Measurements from ENCODE around the gene NPTX1.

The NPTX1 gene

DNA sequence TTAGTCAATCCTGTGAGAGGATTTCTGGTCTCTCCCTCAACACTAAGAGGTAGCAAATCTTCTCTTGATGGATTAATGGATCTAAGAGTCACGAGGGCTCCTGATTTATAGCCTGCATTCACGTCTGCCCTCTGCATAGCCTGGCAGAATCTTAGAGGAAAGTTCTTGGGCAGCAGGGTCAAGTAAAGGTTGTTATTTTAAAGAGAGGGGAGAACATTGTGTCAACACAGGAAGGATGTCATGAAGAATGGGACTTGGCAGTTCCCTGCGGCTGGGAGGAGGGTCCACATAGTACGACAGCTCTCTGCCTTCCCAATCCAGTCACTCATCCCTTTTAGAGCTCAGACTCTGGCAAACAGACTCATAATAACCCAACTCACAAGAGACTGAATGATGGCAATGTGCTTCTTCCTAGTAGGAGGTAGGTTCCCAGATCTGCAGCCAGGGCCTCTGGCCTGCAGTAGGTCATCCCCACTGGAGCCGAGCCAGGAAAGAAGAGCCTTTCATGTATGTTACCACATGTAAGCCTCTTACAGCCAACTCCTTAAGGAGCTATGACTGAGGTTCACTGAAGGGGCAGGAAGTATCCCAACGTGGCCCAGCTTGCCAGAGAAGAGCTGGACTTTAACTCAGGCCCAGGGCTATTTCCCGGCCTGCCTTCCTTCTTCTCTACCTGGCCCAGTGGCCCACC lies 42.8 kb upstream of the NPTX1 start:
- no peak for ATAC-seq (ENCODE audit: low read depth)
- TF ChIP-seq, protein P1, sequence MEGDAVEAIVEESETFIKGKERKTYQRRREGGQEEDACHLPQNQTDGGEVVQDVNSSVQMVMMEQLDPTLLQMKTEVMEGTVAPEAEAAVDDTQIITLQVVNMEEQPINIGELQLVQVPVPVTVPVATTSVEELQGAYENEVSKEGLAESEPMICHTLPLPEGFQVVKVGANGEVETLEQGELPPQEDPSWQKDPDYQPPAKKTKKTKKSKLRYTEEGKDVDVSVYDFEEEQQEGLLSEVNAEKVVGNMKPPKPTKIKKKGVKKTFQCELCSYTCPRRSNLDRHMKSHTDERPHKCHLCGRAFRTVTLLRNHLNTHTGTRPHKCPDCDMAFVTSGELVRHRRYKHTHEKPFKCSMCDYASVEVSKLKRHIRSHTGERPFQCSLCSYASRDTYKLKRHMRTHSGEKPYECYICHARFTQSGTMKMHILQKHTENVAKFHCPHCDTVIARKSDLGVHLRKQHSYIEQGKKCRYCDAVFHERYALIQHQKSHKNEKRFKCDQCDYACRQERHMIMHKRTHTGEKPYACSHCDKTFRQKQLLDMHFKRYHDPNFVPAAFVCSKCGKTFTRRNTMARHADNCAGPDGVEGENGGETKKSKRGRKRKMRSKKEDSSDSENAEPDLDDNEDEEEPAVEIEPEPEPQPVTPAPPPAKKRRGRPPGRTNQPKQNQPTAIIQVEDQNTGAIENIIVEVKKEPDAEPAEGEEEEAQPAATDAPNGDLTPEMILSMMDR (IDR thresholded peaks at IDR 0.05; ENCODE audit: poor library complexity, severe bottlenecking) = no peak
- no peaks in the 10 kb centered on the region for H3K27me3 ChIP-seq (ENCODE audit: insufficient read depth, poor library complexity, severe bottlenecking)
- no peak overlapping the region for H3K27ac ChIP-seq (ENCODE audit: poor library complexity, severe bottlenecking)
- H3K9me3 ChIP-seq (ENCODE audit: severe bottlenecking) = no peaks in the 10 kb centered on the region
- no peak for DNase-seq (ENCODE audit: low spot score)
- no peaks in the 10 kb centered on the region for H3K36me3 ChIP-seq (ENCODE audit: low read depth)
- no peak overlapping the region for H3K4me3 ChIP-seq (ENCODE audit: severe bottlenecking)
- H3K4me1 ChIP-seq (ENCODE audit: insufficient read depth, poor library complexity, severe bottlenecking) = no peaks in the 10 kb centered on the region

- no peaks in the 10 kb centered on the region for H3K36me3 ChIP-seq (ENCODE audit: low read depth)
Measured at GRCh38 chr17:80518392-80518791, 42.0 kb upstream of the NPTX1 start.

GRCh38 chr17:80517641-80518040 lies 41.2 kb upstream of the NPTX1 start:
- H3K9me3 ChIP-seq (ENCODE audit: severe bottlenecking) = no peaks in the 10 kb centered on the region
- H3K27me3 ChIP-seq (ENCODE audit: insufficient read depth, poor library complexity, severe bottlenecking) = no peaks in the 10 kb centered on the region
- H3K27ac ChIP-seq (ENCODE audit: poor library complexity, severe bottlenecking) = no peak overlapping the region
- no peaks in the 10 kb centered on the region for H3K4me1 ChIP-seq (ENCODE audit: insufficient read depth, poor library complexity, severe bottlenecking)
- DNase-seq (ENCODE audit: low spot score) = no peak
- H3K4me3 ChIP-seq (ENCODE audit: severe bottlenecking) = no peak overlapping the region
- no peak for ATAC-seq (ENCODE audit: low read depth)
- no peaks in the 10 kb centered on the region for H3K36me3 ChIP-seq (ENCODE audit: low read depth)
- TF ChIP-seq, protein P1 (IDR thresholded peaks at IDR 0.05; ENCODE audit: poor library complexity, severe bottlenecking) = no peak

More at GRCh38 chr17:80518392-80518791, 42.0 kb upstream of the NPTX1 start:
- no peaks in the 10 kb centered on the region for H3K9me3 ChIP-seq (ENCODE audit: severe bottlenecking)
- no peaks in the 10 kb centered on the region for H3K4me1 ChIP-seq (ENCODE audit: insufficient read depth, poor library complexity, severe bottlenecking)
- no peak overlapping the region for H3K27ac ChIP-seq (ENCODE audit: poor library complexity, severe bottlenecking)
- H3K4me3 ChIP-seq (ENCODE audit: severe bottlenecking) = no peak overlapping the region
- no peak for DNase-seq (ENCODE audit: low spot score)
- TF ChIP-seq, protein P1 (IDR thresholded peaks at IDR 0.05; ENCODE audit: poor library complexity, severe bottlenecking) = no peak
- ATAC-seq (ENCODE audit: low read depth) = no peak
- no peaks in the 10 kb centered on the region for H3K27me3 ChIP-seq (ENCODE audit: insufficient read depth, poor library complexity, severe bottlenecking)

DNA sequence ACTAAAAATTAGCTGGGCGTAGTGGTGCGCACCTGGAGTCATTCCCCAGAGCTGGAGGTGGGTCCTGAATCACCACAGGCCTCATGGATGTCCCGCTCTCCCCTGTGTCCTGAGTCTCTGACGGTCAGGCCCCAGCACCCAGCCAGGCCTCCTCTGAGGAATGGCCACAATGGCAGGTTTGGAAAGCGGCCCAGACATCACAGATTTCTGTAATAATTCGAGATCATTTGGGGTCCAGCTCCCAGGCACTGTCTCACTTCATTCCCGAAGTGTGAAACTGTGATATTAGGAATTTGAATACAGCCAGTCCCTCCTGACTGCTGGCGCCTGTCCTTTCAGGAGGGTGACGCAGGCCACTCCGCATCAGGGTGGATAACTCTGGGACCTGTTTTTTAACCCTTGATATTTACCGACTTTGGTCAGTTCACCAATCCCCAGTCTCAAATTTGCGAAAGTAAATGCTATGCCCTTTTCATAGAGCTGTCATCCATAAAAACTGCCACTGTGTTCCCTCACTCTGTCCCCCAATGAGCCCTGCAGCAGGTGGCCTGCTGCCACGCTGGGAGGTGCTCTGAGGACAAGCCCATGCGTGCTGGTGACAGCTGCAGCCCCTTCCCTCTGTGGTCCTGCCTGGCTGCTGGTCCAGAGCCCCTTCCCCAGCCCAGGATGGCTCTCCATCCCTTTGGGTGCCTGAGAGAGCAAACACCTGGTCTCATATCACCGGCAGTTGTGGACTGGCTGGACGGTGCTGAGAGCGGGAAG lies 39.9 kb upstream of the NPTX1 start:
- no peaks in the 10 kb centered on the region for H3K4me1 ChIP-seq (ENCODE audit: insufficient read depth, poor library complexity, severe bottlenecking)
- ATAC-seq (ENCODE audit: low read depth) = no peak
- no peaks in the 10 kb centered on the region for H3K27me3 ChIP-seq (ENCODE audit: insufficient read depth, poor library complexity, severe bottlenecking)
- no peaks in the 10 kb centered on the region for H3K9me3 ChIP-seq (ENCODE audit: severe bottlenecking)
- TF ChIP-seq, protein P1 (IDR thresholded peaks at IDR 0.05; ENCODE audit: poor library complexity, severe bottlenecking) = no peak
- no peaks in the 10 kb centered on the region for H3K36me3 ChIP-seq (ENCODE audit: low read depth)
- no peak for DNase-seq (ENCODE audit: low spot score)
- H3K4me3 ChIP-seq (ENCODE audit: severe bottlenecking) = no peak overlapping the region
- no peak overlapping the region for H3K27ac ChIP-seq (ENCODE audit: poor library complexity, severe bottlenecking)

- Histone ChIP-seq H3K4me3 (ENCODE audit: severe bottlenecking) (no peak overlapping the region), H3K36me3 (ENCODE audit: low read depth) (no peaks in the 10 kb centered on the region), H3K4me1 (ENCODE audit: insufficient read depth, poor library complexity, severe bottlenecking) (no peaks in the 10 kb centered on the region), H3K9me3 (ENCODE audit: severe bottlenecking) (no peaks in the 10 kb centered on the region), H3K27me3 (ENCODE audit: insufficient read depth, poor library complexity, severe bottlenecking) (no peaks in the 10 kb centered on the region), H3K27ac (ENCODE audit: poor library complexity, severe bottlenecking) (no peak overlapping the region)
- TF ChIP-seq, protein P1 (IDR thresholded peaks at IDR 0.05; ENCODE audit: poor library complexity, severe bottlenecking) = no peak
- DNase-seq (ENCODE audit: low spot score) (no peak), ATAC-seq (ENCODE audit: low read depth) (no peak)
Measured at GRCh38 chr17:80513892-80514291, 37.5 kb upstream of the NPTX1 start.

Data from RWPE2 (cell line).